HG02852 (cell line): ENCODE results near the gene ADD2.

Experiments
- ATAC-seq: cut with Tn5 transposase; IDR thresholded peaks from one replicate; pipeline ENCODE4 v1.9.1; 2021; ENCODE audit warnings: mild to moderate bottlenecking, moderate library complexity; ENCODE audit not compliant: unreplicated experiment

Gene ADD2

DNA sequence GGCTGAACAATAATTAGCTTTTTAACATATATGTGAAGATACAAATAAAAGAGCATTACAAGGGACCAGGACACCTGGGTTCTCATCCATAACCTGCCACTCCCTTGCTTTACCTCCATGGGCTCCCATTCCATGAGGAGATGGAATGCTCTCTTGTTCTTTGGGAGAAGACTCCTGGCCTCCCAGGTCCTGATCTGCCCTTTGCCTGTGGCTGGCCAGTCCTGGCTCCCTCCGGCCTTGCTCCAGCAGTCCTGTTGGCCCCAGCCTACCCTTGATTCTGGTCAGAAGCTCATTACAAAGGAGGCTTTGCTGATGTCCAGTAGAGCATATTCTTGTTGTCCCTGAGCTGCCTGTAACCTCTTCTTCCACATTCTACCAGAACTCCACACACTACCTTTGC lies 60.3 kb downstream of the ADD2 start:
- ATAC-seq: no peak

DNA sequence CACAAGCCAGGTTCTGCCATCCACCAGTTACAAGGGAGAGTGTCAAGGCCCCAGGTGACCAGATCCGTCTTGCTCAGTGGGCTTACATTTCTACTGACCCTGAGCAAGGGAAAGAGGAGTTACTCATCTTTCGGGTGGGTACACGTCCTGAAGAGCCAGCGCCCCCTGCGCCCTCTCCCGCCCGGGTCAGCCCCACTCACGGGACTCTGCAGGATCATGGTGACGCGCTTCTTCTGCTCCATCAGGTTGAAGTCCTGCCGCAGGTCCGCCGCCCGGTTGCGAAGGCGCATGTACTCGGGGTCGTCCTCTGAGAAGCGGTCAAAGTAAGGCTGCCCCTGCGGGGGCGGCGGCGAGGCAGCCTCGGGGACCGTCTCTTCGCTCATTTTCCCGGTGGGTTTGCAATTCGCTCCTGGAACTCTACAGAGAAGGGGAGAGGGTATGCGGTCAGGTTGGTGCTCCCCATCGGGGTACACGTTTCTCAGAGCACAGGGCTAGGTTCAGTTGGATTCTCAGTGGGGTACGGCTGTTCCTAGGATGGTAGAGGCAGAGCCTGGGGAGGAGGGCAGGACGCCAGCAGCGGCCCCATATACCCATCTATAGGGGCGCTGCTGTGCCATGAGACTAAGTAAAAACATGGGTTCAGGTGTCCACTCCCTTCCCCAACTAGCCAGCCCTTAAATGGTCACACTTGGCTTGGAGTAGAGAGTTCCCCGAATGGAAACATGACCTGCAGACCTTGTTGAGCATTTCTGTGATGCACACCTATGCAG lies 61.8 kb downstream of the ADD2 start:
- no peak for ATAC-seq

DNA sequence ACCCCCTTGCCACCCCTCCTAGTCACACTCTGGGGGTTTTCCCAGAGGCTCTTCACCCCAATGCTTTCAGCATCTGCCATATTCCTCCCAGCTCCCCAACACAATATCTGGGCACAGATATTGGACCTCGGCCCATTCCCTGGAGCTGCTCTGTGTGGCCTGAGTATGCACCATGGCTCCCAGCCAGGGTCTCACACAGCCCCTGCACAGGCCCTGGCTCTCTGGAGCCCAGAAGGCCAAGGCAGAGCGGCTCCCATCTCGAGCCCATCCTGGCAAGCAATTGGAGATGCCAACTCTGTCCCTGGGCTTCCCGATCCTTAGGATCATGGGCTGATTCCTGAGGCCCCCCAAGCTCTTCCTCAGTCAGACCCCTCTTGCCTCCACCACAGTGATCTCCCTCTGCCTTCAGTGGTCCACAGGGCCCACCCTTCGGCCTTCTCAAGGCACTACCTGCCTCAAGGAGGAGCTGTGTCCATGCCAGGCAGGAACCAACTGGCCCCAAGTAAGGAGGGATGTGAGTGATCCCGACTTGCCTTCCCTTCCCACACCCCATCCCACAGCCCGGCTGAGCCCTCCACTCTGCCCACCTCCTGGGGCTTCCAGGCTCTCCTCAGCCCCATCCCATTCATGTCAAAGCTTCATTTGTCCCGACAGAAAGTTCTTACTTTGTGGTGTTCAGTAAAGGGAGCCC lies 62.7 kb downstream of the ADD2 start:
- no peak for ATAC-seq

DNA sequence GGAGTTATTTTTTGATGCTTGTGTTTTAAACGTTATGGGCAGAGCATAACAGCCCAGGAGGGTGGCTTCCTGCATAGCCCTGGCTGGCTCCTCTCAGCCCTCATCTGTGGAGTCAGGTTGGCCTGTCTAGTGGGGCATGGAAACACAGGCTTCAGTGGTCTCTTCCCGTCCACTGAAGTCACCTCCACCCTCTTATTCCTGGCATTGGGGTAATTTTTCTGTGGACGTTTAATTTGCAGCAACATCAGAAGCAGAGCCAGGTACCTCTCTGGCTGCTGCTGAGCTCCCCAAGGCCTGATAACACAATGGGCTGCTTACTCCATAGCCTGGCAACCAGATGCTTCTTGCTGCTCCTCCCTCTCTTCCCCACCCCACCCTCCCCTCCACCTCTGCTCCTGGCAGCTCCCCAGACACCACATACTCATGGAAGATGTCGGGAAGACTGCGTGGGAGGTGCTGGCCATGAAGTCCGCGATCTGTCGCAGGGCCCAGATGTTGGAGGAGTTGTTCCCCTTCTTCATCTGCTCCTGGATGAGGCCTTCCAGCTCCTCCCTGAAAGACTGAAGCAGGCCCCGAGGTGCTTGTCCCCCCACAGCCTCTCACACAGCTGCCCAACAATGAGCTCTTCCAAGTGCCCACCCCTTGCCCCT lies 64.0 kb downstream of the ADD2 start:
- no peak for ATAC-seq

DNA sequence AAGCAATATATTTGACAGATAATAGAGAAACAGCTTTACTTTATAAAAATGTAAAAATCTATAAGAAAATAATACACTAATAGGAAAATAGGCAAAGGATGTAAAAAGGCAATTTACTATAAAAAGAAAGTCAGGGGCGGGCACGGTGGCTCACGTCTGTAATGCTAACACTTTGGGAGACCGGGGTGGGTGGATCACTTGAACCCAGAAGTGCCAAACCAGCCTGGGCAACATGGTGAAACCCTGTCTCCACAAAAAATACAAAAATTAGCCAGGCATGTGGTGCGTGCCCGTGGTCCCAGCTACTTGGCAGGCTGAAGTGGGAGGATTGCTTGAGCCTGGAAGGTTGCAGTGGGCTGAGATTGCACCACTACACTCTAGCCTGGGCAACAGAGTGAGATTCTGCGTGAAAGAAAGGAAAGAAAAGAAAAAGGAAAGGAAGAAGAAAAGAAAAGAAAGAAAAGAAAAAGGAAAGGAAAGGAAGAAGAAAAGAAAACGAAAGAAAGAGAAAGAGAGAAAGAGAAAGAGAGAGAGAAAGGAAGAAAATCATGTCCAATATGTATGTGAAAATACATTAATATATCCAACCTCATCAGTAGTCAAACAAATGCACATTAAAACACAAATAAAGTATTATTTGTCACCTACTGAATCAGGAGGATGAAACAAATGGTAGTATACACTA lies 65.1 kb downstream of the ADD2 start:
- no peak for ATAC-seq

DNA sequence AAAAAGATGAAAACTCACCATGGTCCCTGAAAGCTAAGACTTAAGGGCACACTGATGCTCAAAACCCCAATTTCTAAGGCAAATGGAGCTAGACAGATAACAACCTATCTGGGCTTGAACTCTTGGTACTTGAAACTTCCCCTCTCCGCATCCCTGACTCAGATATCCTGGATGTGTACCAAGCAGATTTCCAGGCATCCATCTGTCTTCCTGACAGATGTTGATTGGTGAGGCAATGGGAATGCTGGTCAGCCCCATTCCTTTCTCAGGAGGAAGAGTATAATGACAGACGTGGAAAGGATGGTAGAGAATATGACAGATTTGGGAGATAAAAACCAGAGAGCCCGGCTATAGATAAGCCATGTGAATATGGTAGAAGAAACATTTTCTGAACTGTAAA lies 69.2 kb downstream of the ADD2 start:
- ATAC-seq: no peak

DNA sequence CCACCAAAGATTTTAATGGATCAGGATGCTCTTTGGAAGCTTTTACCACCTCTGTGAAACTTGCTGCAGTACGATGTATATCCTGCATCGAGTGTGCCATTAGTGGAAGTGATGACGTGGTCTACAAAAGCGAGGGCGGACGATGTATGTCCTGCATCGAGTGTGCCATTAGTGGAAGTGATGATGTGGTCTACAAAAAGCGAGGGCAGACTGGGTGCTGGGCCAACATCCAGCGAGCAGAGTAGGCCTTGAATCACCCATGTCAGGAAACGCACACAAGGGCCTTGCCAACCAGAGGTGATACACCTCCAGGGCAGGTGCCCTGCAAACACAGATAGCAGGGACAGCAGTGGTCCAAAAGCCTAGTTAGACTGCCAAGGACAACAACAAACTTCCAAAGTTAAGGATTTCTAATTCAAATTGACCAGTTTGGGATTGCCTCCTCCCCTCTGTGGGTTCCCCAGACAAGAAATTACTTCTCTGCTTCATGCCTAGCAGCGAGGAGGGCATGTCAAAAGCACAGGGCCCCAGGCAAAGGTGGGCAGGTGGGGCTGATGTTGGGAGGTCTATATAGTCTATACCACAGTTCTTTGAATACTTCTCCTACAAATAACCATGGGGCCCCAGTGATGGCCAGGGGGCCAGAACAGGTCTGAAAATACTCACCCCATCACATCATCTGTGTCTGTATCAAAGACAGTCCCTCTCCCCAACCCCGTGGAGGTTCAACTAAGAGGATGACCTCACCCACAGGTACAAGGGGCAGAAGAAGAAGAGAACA lies 70.2 kb downstream of the ADD2 start:
- no peak for ATAC-seq

DNA sequence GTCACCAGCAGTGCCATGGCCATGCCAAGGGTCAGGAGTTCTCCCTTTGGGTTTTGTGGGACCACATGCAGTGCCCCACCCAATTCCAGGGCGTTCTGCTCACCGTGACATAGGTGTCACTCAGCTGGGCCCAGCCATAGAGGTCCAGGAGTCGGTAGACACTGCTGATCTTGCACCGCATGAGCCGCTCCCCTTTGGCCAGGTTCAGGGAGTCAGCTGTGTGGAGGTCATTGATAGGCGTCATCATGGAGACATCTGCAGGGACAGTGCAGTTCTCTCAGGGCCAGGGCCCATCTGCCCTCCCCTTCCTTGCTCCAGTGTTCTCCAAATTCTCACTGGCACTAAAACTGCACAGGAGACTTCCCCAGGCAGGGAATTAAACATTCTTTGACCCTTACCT lies 71.9 kb downstream of the ADD2 start:
- ATAC-seq: no peak

DNA sequence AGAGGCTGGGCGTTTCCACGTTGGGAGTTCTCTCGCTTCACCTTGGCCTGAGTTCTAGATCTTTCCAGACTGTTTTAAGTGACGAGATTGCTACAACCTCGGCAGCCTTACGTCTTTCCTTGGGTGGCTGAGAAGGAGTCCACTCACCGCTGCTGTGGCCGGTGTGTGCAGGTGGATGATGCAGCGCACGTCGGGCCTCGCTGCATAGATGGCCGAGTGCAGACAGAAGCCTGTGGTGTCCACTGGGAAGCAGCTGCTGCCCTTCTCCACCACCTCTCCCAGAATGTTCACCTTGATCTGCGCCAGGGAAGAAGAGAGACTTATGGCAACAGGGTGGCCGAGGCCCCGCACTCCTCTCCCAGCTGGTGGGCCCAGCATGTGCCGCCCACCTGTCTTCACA lies 75.7 kb downstream of the ADD2 start:
- ATAC-seq: no peak

DNA sequence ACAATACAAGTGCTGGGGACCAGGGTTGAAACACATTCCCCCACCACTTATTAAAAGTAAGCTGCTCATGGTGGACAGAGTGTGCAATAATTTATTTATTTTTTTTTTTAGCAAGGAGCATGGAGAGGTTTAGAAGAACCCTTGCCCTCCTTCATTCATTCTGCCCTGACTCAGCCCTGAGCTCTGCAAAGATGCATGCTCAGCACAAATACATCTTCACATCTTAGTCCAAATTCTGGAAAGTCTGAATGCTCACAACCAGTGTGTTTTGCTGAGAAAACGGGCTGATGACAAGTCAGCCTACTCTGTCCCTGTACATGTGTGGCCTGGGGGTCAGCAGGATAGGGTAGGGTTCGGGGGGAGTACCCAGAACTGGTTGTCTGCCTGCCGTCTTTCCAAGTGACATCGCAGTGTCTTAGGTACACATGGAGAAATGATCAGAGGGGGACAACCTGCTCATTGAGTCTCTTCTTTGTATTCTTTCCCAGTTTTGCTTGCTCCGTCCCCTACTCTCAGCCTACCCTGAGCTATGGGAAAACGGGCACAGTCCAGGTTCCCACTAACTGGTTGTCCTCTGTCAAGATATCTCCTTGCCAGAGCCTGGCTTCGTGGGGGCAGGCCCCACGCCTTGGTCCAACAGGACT lies 76.4 kb downstream of the ADD2 start:
- ATAC-seq: no peak

DNA sequence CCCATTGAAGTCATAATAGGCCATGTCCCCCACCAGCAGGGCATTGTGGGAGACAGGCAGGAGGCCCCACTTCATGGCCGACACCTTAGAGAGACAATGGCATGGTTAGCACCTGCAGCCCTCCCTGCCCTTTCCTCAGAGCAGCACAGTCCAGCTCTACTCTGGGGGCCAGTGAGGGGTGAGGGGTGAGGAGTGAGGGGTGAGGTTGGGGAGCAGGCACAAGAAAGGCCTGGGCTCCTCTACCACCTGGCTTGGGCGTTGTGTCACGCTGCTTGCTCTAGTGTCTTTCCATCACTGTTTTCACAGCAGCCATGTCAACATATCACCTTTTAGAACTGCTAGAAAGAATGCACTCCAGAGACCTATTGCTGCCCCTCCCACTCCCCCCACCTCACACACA lies 77.2 kb downstream of the ADD2 start:
- ATAC-seq: no peak

DNA sequence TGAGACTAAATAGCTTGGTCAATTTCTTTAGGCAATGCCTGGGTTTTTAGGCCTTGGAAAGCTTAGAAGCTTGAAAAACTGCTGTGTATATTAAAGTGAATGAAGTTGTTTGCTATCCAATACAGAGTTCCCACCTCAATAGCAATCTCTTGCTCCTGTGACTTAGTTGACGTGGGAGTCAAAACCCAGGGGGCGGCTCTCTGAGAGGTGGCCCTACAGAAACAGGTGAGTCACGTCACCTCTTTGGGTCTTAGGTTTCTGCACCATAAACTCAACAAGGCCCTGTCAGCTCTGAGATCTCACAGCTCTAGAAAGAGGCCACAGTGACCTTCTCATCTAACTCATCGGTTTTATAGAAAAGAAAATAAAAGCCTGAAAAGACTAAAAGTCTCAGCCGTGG lies 79.6 kb downstream of the ADD2 start:
- ATAC-seq: no peak

DNA sequence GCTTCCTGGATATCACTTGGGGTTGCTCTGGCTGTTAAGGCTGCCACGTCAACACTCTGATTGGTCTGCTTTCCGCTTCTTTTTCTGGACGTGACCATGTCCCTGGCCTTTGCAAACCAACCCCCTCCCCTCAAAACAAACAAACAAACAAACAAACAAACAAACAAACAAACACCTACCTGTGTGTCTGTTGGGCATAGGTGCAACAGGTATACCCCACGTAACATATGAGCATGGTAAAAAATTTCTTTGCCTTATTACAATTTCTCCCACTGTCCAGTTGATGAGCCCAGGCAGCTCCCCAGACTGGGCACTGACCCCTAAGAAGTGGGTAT lies 80.6 kb downstream of the ADD2 start:
- ATAC-seq: no peak

DNA sequence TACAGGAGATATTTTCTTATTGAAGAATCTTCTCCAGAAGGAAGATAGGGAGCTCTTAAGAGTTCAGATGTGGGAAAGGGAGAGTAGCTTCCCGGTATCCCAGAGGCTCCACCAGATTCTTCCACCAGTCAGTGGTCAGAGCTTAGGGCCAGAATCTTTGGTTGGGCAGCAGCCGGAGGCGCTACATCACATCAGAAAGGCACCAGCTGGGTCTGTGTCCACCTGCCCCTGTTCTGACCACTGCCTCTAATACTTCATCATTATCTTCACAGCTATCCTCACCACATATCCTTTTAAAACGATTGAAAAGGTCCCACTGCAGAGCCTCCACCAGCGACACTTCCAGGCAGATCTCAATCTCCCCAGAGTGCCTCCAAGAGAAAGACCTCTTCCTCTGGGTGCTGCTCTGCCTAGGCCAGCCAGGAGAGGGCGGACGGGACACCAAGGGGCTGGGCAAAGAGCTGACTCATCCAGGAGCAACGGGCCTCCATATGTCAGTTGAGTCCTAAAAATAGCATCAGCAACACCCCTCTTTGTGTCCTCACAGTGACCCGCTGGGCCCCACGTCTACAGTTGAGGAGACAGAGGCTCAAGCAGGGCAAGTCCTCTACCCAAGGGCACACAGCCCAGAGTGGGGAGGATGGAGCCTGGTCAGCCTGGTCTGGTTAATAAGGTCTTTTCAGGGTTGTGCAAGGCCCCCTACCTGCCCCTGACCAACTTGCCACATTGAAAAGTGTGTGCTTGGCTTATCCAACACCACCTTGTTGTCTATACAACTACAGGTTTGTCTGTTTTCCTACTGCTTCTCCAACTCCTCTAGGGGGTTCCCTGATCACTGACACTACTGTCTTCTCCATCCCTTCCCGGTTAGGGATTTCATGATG lies 81.2 kb downstream of the ADD2 start:
- ATAC-seq: no peak

DNA sequence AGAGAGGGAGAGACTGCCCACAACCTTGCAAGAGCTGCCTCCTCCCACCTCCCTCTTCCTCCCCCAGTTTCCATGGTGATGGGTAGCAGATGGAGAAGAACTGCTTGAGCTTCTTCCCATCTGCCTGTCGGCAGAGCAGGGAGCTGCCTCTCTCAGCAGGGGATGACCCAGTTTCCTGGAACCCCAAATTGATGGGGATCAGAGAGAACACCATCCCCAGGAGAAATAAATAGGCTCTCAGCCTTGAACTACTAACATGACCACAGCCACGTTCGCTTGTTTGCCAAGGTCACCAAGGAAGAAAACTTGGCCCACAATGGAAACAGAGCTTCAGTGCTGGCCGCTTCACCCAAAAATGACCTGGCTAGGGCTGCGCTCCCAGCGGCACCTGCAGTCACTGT lies 82.2 kb downstream of the ADD2 start:
- no peak for ATAC-seq

DNA sequence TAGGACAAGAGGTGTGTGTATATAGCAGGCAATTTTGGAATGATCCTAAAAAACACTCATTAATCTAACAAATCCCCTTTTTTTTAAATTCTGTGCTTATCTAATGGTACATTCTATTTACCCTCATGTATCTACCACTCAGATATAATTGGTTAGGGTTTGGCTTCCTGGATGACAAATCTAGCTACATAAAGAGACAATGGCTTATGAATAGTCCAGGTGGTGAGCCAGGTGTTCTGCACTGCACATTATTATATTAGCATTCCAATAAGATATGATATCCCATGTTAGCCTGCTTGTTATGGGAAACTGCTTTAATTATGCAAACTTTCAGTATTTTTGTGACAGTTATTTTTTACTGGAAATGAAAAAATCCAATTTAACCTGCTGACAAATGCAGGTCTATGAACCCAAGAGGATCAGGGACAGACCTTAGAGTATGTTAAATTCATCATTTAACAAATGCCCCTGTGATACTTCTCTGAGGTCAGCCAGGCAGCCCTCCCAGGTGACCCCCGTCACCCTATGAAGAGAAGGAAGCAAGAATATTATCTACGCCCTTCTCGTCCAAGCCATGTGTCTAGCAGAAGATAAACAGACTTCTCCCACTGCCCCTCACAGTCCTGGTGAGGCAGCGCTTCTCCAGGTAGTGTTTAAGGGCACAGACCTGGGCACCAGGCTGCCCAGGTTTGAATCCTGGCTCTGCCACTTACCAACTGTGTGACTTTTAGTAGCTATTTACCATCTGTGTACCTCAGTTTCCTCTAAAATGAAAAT lies 83.0 kb downstream of the ADD2 start:
- ATAC-seq: no peak

DNA sequence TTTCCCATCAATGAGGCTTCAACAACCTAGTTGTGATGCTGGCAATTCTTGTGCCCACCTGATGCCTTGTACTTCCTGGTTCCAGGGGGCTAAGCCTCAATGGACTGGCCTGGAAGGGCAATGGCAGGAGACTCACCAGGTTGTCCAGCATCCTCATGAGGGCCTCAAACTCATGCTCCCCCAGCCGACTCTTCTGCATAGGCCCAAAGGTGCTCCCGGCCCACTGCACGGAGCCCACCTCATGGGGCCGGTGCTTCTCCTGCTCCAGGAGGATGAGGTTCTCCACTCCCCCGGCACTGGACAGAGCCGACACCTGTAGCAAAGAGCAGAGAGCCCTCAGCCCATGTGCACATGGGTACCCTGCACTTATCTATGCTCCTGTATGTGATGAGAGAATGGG lies 84.5 kb downstream of the ADD2 start:
- no peak for ATAC-seq

DNA sequence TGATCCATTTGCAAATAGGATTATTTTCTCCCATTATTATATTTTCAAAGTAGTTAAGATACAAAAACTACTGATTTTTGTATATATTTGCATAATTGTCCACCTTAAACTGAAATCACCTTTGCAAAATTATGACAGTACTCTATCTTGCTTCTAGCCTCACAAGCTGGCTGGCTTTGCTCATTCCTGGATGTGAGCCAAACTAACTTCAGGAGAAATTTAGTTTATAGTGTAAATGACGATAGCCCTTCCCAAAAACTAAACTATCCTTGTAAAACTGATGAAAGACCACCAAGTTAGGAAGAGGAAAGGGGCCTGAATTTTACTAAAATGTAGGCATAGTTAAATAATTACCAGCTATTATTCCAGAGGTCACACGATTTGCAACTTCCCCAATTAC lies 87.3 kb downstream of the ADD2 start:
- ATAC-seq: no peak

DNA sequence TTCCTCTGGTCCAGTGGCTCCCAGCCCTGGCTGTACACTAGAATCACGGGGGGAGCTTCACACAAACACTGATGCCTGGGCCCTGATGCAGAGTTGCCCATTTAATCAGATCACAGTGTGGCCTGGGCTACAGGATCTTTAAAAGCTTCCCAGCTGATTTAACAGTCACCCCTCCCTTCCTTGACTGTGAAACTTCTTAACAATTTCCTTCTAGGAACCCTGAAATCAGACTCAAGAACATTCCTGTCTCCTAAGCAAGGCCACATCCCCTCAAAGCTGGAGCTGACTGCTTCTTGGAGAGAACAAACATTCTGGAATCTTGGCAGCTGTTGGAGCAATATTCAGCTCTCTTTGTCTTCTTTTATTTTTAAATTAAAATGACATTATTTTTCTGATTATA lies 88.7 kb downstream of the ADD2 start:
- ATAC-seq: no peak
